NCI-H345 treated with DMSO at 0.1 percent for 48 hours (cell line): ENCODE results near the gene PLXNB1.
"Not testable (repeated sequence)": the region's sequence is repeated elsewhere in the genome, so short reads cannot be mapped to it uniquely, and the experiment has no call there.

Experiments used
- DNase-seq: peaks from one replicate; lab custom pipeline; 2025; ENCODE audit not compliant: unreplicated experiment; lab: John Stamatoyannopoulos, UW

The PLXNB1 gene

DNA sequence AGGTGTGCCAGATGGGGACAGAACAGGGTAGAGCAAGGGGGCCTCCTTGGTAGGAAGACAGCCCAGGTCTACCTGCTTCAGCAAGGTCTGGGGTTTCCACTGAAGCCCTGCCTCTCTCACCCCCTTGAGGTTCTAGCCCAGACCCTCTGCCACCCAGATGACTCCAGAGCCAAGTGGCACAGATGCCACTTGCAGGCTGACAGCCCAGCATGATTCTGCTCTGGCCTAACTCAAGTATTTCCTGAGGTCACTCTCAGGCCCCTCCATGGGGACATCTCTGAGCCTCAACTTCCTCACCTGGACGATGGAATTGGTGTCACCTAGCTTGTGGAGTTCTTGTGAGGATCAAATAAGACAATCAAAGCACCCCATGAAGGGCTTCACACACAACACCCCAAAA, 23.9 kb downstream of the PLXNB1 start:
- DNase-seq: no peak

DNA sequence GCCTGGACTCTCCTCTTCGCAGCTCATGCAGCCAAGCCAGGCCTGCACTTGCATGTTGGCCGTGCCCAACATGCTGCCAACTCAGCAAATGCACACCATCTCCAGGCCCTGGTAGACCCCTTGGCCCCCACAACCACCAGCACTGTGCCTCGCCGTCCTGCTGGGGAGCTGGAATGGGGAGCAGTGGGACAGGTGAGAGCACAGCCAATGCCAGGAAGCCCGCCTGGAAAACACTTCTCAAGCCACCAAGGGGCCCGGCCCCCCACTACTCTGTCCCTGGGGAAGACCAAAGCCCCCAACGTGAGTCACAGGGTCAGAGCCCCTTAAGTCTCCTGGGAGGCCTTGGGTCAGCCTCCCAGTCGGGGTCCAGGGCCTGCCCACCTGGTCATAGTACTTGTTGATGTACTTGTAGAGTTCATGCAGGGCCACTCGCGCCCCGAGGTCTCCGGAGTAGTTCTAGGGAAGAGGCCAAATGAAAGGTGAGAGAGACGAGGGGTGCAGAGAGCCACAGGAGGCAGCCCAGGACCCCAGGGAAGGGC, 24.5 kb downstream of the PLXNB1 start:
- DNase-seq: no peak

DNA sequence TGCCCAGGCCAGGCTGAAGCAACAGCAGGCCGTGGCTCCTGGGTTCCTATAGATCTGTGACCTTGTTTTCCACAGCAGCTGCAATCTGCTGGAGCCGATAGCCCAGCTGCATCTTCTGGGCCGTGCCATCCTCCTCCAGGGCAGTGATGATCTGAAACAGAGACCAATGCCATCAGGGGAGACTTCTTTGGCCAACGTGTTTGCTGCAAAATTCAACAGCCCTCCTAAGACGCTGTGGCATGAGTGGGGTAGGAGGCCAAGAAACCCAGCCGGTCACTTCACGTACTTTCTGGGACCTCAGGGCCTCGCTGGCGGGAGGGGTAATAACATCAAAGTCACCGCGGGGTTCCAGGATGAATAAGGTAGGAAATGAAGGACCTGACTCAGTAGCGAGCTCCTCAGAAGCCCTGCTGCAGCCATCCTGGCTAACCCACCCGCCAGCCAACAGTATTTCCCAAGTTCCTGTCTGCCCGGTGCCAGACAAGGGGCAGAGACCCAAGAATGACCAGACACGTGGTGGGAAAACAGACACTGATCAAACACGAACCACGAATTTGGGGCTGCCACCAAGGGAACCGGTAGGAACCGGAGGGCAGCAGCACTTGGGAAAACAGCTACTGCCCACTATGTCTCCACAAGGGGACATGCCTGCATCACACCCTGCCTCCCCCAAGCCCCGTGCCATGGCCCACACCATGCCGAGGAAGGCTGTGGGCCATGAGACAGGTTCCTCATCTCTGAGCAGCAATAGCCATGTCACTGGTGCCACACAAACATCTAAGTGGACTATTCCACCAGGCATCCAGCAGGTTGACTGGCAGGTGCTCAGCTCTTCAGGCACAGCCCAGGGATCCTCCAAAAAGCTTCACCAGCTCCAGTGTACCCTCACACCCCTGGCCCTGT, 25.2 kb downstream of the PLXNB1 start:
- DNase-seq: no peak

DNA sequence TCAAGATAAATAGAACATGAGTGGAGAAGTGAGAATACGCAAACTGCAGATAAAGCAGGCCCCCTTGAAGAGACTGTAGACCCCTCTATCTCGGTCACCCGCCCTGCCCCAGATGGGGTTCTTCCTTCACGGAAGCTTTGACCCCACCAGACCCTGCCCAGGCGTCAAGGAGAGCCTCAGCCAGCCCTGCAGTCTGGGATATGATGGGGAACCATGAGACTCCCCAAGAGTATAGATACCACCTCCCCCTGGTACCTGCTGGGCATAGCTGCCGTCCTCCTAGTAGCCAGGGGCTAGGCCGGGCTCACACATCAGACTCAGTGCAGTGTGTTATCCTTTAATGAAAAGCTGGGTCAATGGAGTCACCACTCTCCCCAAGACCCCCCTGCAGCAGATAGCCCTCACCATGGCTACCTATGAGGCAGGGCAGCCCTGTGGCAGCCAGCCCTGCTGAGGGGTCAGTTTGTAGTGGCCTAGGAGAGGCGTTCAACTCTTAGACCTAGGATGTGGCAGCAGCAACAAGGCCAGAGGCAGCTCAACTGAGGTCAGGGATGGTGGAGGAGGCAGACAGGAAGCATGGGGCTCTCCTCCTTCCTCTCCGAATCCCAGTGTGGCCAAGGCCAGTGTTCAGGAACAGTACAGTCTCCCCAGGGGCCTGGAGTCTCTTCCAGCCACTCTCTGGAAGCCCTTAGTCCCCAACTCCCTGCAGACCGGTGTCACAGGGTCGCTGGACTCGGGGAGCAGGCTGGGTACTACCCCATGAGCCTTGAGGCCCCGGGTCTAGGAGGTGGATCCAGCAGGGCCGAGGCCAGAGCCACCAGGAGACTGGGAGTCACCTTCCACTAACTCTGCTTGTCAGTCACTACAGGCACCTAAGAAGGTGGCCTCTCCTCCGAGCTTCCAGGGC, 26.1 kb downstream of the PLXNB1 start:
- no peak for DNase-seq

DNA sequence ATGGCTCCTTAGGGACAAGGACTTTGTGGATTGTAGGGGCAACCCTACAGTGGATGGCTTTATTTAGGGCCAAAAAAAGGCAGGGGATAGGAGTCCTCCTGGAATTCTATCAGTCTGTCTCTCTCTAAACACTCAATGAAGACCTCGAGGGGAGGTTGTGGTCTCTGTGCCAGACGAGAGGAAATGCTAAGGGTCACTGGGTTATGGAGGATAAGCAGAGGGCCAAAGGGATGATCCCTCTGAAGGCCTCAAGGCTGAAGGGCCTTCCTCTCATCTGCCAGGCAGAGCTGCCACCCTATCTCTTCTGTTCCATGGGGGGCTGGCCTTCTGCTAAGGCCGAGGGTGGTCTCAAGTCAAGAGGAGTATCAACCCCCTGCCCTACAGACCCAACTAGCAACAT, 27.0 kb downstream of the PLXNB1 start:
- no peak for DNase-seq

DNA sequence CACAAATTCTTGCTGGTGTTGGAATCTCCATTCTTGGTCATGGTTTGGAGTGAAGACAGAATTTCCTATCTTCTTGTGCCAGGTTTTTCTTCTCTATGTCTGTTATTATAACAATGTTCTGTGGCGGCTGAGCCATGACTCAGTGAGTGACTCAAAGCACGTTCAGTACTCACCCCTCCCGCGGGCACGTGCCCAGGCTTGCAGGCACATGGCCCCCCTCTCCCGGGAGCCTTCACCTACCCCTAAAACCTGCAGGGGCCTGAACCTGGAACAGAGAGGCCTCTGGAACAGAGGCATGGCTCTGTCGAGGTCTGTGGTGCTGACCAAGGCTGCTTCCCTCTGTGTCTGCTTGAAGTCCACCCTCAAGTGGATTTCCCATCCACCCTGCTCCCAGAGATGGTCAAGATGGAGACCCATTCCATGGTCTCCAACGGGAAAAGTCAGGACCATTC, 27.6 kb downstream of the PLXNB1 start:
- DNase-seq: no peak

DNA sequence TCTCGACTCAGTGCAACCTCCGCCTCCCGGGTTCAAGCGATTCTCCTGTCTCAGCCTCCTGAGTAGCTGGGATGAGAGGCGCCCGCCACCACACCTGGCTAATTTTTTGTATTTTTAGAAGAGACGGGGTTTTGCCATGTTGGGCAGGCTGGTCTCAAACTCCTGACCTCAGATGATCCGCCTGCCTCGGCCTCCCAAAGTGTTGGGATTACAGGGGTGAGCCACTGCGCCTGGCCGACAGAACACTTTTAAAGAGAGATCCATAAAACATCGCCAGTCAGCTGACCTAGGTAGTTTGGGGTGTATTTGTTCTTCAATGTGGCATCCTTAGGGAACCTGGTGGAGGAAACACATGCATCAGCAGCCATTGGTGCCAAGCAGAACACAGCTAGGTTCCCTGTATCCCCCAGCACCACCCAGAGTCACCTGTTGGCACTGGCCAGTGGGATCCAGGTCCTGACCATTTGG, 28.4 kb downstream of the PLXNB1 start:
- not testable (repeated sequence) for DNase-seq

DNA sequence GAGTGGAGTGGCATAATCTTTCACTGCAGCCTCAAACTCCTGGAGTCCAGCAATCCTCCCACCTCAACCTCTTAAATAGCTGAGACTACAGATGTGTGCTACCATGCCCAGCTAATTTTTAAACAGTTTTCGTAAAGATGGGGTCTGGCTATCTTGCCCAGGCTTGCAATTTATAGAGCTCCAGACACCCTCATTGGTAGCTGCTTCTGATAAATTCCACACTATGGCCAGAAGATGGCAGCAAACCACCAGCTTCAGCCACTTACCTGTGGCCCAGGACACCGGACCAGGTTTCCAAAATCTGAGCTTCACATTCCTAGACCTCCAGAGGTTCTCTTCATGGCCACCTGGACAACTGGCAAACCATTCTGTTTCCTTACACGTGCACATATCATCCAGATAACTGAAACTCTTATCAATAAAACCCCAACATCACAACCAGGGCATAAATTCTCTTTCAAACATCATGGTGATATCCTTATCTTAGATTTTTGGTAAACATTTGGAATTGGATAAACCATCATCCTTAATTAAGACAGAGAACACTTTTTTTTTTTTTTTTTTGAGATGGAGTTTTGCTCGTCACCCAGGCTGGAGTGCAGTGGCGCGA, 29.0 kb downstream of the PLXNB1 start:
- peak; percentile 22 for DNase-seq

DNA sequence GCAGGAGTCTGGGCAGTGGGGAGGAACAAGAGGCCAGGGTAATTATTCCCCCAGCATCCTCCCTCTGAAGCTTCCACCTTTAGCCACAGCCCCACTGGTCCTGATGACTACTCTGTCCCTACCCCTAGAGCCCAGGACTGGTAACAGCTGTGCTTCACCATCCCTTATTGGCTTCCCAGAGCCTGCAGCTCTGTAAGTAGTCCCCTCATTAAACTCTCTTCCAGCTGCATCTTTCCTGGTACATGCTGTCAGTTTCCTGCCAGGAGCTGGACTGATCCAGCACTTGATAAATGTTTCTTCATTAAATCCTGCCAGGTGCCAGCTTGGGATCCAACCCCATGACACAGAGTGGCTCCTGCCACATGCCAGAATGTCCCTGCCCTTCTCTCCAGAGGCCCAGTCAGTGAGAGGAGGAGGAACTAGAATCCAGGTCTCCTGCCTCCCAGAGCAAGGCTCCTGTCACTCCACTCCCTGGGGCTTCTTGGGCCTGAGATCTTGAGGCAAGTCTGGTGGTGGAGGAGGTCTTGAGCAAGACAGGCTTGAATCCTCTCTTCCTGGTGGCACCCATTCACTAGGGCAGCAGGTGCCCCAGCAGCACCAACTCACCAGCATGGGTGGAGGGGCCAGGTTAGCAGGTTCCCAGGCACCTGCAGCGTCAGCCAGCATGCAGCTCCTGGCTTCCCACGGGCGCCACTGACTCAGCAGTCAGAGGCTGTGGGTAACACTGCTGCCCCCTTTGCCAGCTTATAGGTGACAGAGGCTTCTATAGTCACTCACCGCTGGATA, 30.3 kb downstream of the PLXNB1 start:
- no peak for DNase-seq

DNA sequence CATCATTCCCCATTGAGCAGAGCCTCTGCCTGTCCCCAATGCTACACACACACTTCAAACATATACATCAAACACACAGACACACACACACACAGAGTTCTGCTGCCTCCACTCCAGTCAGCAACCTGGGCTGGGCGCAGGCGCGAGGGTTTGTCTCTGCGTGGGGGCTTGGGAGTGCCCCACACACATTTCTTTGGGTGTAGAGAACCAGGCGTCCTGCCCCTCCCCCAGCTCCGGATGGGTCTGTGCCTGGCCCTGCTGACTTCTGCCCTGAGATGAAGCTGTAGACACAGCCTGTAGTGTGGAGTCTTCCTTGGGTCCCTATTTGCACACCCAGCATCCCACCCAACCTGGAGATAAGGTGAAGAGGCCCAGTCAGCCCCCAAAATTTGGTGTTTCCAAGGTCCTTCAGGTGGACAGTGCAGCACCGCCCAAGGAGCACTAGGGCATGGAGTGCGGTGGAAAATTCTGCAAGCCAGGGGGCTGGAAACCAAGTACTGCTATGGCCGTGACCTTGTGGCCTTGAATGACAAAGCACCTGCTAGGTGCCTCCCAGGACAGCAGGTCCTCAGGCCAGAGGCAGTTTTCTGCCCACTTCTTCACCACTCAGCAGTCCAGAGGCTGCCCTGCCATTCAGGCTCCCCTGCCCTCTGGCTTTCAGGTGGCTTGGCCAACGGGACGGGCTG, 31.0 kb downstream of the PLXNB1 start:
- DNase-seq: no peak

DNA sequence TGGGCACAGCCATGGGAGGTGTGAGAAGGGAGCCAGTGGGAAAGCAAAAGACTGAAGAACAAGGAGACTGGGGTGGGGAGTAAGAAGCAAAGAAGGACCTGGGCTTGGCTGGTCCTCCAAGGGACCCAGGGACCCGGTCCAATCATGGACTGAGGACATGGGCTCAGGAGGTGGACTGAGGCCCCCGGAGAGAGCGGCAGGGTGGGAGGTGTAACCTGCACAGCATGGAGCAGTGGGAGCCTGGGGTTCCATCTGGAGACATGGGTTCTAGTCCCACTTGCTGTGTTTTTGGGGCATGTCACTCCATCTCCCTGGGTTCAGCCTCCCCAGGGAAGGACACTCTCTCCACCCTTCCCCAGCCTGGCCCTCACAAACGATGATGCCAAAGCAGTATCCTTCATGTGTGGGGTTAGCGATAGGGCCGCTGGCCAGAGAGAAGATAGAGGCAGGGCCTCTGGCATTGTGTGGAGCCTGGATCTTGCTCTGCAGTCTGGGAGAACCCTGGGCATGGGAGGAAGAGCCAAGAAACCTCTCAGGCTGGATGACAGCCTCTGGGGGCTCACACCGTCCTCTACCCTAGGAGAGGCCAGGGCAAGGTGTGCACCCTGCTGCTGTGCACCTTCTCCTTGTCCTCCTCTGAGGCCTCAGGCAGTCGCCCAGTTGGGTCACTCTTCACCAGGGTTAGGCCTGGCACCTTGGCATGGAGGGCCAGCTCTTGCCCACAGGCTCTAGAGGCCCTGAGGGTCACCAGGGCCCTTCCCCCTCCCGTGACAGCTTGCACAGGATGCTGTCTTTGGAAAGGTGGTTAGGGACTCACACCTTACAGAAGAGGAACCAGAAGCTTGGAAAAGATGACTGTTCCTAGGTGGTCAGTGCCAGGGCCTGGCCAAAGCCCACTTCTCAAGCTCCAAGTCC, 31.9 kb downstream of the PLXNB1 start:
- no peak for DNase-seq

DNA sequence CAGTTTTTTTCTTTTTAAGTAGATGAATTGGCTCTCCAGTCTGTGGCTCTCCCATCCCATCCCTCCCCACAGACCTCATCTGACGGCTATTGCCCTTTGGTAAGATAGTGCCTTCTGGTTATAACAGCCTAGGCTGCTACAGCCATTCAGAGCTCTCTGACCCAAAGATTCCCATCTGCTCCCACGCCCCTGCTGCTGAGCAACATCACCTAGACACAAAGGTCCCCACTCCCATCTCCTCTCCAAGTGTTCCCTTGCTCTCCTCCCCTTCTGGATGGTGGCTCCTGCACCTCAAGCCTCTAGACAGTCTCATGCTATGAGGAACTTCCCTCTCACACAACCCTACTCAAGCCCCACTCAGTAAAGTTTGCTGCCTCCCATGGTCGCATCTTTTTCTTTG, 34.2 kb downstream of the PLXNB1 start:
- DNase-seq: no peak

DNA sequence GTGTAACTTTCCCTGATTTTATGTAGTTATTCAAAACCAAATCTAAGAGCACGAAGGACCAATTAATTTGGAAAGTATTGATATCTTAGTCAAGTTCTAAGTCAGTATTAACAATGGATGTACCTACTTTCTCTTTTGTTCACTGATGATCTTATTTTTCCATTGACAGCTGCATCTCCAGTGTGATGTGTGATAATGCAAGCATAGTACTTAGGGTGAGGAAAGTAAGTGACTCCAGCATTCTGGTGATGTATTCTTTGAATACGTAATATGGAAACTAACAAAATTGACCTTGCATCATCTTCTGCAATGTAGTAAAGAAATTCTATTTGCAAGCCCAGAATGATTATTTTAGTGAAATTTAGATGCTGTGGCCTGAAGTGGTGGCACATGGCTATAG, 35.5 kb downstream of the PLXNB1 start:
- no peak for DNase-seq

DNA sequence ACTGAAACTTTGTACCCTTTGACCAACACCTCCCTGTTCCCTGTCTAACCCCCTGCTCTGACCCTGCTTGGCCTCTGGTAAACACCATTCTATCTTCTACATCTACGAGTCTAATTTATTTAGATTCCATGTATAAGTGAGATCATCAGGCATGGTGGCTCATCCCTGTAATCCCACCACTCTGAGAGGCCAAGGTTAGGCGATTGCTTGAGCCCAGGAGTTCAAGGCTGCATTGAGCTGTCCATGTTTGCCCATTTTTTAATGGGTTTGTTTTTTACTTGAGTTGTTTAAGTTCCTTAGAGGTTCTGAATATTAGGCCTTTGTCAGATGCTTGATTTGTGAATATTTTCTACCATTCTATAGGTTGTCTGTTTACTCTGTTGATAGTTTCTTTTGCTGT, 40.9 kb downstream of the PLXNB1 start:
- no peak for DNase-seq

DNA sequence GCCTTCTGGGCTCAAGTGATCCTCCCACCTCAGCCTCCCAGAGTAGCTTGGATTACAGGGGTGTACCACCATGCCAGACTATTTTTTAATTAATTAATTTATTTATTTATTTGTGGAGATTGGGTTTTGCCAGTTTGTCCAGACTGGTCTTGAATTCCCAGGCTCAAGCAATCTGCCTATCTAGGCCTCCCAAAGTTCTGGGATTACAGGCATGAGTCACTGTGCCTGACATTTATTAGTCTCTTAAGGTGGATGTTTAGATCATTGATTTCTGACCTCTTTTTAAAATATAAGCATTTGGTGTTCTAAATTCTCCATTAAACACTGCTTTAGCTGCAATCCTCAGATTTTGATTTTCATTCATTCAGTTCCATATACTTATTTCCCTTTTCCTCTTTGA, 42.3 kb downstream of the PLXNB1 start:
- DNase-seq: no peak

DNA sequence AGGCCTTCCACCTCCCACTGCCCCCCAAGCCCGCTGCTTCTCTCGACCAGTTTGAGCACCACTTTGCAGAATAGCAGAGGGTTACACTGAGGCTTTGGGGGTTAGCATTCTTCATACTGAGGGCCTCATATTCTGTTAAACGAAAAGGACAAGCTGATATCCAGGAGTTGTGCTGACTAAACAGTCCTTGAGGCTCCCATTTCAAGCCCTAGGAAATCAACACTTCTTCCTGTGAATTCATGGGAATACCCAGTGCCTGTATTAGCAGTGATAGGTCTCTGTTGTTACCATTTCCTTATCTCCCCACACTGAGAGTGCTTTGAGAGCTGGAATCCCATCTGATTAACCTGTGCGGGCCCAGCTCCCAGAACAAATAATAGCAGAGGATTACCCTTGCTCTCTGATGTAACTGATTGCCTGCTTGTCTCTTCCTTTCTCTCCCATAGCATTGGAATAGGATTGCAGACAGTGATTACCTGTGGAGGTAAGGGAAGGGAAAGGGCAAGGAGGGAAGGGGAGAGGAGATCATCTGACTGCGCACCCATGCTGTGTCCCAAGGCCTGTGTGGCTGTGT, 56.9 kb downstream of the PLXNB1 start:
- DNase-seq: no peak

DNA sequence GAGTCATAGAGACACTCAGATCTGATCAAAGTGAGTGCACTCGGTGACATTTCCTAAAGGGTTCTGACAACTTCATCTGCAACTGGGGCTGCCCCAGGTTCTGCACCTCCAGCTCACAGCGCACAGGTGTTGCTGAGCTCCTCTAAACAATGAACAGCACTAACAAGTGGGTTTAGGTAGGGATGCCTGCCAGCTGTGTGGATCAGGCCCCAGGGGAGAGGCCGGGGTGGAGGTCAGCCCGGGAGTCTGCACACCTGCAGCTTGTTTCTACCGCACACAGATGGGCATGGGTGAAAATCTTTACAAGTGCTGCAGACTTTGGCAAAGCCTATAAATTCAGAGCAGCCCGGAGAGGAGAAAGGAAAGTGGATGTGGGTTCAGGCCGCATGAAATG, 57.5 kb downstream of the PLXNB1 start:
- no peak for DNase-seq

DNA sequence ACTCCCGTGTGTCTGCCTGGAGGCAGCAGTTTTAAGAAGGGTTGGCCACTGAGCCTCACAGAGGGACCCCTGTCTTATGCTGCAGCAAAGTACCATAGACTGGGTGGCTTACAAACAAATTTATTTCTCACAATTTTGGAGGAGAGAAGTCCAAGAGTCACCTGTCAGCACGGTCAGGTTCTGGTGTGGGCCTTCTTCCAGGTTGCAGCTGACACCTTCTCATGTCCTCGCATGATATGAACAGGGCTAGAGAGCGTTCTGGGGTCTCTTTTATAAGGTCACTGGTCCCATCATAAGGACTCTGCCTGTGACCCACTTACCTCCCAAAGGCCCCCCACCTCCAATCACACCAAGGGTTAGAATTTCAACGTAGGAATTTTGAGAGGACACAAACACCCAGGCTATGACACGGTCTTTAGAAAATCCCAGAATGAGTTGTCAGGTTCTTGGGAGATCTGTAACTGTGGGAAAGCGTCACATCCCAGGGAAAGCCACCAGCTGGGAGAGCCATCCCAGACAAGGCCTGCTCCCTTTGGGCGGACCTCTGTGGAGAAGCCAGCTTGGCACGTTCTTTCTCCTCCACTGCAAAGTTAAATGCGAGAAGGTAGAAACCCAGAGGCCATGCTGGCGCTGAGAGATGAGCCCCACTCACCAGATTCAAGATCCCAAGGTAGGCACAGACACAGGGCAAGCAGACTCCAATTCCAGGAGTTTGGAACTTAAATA, 58.1 kb downstream of the PLXNB1 start, which contains the start of gene FBXW12:
FBXW12 (plus strand) TSS at position 569 of the 726 bp plus-strand sequence. CDS start 549 bp downstream, outside the sequence.
- no peak for DNase-seq
